ENCODE measurements around the gene KIAA0930.

- no peak for TF ChIP-seq POLR2A (IDR thresholded peaks at IDR 0.05)
- TF ChIP-seq CTCF (IDR thresholded peaks at IDR 0.05) = no peak
These were observed 14.8 kb downstream of the KIAA0930 start for GRCh38 chr22:45225732-45226502.
